ENCODE data around the gene OLFM2.

The OLFM2 gene

DNA sequence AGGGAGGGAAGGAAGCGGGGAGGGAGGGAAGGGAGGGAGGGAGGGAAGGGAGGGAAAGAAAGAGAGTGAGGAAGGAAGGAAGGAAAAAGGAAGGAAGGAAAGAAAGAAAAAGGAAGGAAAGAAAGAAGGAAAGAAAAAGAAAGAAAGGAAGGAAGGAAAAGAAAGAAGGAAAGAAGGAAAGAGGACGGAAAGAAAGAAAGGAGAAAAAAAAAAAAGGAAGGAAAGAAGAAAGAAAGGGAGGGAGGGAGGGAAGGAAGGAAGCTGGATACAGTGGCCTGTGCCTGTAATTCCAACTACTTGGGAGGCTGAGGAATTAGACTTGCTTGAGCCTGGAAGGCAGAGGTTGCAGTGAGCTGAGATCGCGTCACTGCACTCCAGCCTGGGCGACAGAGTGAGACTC is 35.3 kb downstream of the OLFM2 start:
- Histone ChIP-seq H3K4me2 (ENCODE audit: low read length) (no peak overlapping the region), H3K4me1 (ENCODE audit: low read length) (no peaks in the 10 kb centered on the region), H3K79me2 (ENCODE audit: low read length) (no peaks in the 10 kb centered on the region), H3K4me3 (ENCODE audit: low read length) (no peak overlapping the region), H3K9ac (ENCODE audit: low read length) (no peak overlapping the region), H3K36me3 (replicated peaks; ENCODE audit: low read depth, low read length) (no peaks in the 10 kb centered on the region), H3K27ac (ENCODE audit: low read length) (no peak overlapping the region), H4K20me1 (ENCODE audit: insufficient read depth, low read length) (no peaks in the 10 kb centered on the region), H2AFZ (ENCODE audit: low read depth, low read length) (no peak overlapping the region), H3K9me3 (ENCODE audit: insufficient read depth, low read length) (no peaks in the 10 kb centered on the region), H3K27me3 (ENCODE audit: low read depth, low read length) (peaks cover 10% of the 10 kb centered on the region)
- TF ChIP-seq EZH2phosphoT487 (IDR thresholded peaks at IDR 0.05; ENCODE audit: low read depth): no peak
- TF ChIP-seq, protein P1, sequence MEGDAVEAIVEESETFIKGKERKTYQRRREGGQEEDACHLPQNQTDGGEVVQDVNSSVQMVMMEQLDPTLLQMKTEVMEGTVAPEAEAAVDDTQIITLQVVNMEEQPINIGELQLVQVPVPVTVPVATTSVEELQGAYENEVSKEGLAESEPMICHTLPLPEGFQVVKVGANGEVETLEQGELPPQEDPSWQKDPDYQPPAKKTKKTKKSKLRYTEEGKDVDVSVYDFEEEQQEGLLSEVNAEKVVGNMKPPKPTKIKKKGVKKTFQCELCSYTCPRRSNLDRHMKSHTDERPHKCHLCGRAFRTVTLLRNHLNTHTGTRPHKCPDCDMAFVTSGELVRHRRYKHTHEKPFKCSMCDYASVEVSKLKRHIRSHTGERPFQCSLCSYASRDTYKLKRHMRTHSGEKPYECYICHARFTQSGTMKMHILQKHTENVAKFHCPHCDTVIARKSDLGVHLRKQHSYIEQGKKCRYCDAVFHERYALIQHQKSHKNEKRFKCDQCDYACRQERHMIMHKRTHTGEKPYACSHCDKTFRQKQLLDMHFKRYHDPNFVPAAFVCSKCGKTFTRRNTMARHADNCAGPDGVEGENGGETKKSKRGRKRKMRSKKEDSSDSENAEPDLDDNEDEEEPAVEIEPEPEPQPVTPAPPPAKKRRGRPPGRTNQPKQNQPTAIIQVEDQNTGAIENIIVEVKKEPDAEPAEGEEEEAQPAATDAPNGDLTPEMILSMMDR (IDR thresholded peaks at IDR 0.05; ENCODE audit: low read depth, low read length): no peak

DNA sequence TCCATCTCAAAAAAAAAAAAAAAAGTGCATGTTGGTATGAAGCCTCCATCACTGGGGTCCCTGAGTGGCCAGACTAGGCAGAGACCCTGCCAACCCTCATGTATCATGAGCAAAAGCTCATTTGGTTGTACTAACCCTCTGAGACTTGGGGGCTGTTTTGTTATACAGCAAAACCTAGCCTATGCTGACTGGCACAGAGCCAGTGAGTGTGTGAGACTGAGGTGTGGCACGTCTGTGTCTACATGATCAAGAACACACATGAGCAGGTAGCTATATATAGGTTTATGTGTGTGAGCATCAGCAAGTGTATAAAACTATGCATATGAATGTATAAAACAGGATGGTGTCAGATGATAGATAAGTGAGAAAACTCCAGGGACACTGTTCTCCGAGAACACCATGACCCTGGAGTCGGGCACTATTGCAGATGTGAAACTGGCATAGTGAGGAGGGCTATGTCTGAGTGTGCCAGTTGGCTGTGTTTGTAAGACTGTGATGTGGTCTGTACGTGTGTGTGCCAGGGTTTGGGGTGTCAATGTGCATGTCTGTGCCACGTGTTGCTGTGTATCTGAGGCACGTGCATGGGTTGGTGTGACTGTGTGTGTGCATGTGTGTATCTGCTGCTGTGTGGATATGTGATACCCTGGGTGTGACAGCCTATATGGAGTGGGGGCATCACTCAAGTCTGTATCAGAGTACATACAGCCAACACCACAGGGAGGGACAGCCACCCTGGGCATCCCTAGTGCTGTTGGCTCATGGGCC is 44.5 kb downstream of the OLFM2 start:
- H3K4me2 ChIP-seq (ENCODE audit: low read length): no peak overlapping the region
- no peak overlapping the region for H2AFZ ChIP-seq (ENCODE audit: low read depth, low read length)
- TF ChIP-seq EZH2phosphoT487 (IDR thresholded peaks at IDR 0.05; ENCODE audit: low read depth): no peak
- TF ChIP-seq, protein P1 (IDR thresholded peaks at IDR 0.05; ENCODE audit: low read depth, low read length): no peak
- no peak overlapping the region for H3K27ac ChIP-seq (ENCODE audit: low read length)
- peaks cover 12% of the 10 kb centered on the region; the same call in 1 of the 2 replicates for H3K27me3 ChIP-seq (ENCODE audit: low read depth, low read length)
- no peaks in the 10 kb centered on the region for H3K36me3 ChIP-seq (replicated peaks; ENCODE audit: low read depth, low read length)
- no peaks in the 10 kb centered on the region for H3K9me3 ChIP-seq (ENCODE audit: insufficient read depth, low read length)
- no peaks in the 10 kb centered on the region for H3K4me1 ChIP-seq (ENCODE audit: low read length)
- H3K9ac ChIP-seq (ENCODE audit: low read length): no peak overlapping the region
- no peaks in the 10 kb centered on the region for H3K79me2 ChIP-seq (ENCODE audit: low read length)
- no peak overlapping the region for H3K4me3 ChIP-seq (ENCODE audit: low read length)
- no peaks in the 10 kb centered on the region for H4K20me1 ChIP-seq (ENCODE audit: insufficient read depth, low read length)

DNA sequence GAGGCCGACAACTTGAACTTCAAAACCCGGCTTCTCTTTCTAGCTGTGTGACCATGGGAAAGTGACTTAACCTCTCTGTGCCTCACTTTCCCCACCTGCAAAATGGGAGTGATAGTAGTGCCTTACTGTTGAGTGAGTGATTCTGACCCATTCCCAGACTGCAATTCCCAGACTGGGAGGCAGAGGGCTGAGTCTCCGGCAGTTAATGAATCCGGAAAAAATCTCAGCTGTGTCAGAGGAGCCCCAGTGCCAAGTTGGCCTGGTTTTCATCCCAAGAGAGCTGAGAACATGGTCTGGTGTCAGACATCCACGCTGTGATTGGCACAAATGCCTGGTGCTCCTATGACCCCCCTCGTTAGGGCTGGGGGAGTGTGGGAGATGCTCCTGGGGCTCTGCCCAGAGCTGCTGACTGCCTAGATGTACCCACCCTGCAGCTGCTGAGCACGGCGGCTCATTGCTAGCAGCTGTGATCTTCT is 51.2 kb downstream of the OLFM2 start:
- no peak overlapping the region for H3K27ac ChIP-seq (ENCODE audit: low read length)
- TF ChIP-seq EZH2phosphoT487 (IDR thresholded peaks at IDR 0.05; ENCODE audit: low read depth): no peak
- TF ChIP-seq, protein P1 (IDR thresholded peaks at IDR 0.05; ENCODE audit: low read depth, low read length): no peak
- H3K27me3 ChIP-seq (ENCODE audit: low read depth, low read length): peaks cover 14% of the 10 kb centered on the region

DNA sequence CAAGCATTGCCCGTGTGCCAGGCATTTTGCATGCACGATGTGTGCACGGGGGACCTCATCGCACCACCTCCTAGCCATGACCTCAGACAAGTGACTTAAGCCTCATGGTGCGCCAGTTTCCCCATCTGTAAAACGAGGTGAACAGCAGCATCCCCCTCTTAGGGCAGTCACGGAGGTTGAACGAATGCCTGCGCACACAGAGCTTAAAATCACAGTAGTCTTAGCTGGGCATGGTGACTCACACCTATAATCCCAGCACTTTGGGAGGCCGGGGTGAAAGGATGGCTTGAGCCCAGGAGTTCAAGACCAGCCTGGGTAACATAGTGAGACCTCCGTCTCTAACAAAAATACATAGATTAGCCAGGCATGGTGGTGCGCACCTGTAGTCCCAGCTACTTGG is 52.6 kb downstream of the OLFM2 start:
- no peak overlapping the region for H2AFZ ChIP-seq (ENCODE audit: low read depth, low read length)
- TF ChIP-seq, protein P1 (IDR thresholded peaks at IDR 0.05; ENCODE audit: low read depth, low read length): no peak
- TF ChIP-seq EZH2phosphoT487 (IDR thresholded peaks at IDR 0.05; ENCODE audit: low read depth): no peak
- H3K79me2 ChIP-seq (ENCODE audit: low read length): no peaks in the 10 kb centered on the region
- H3K4me3 ChIP-seq (ENCODE audit: low read length): no peak overlapping the region
- no peaks in the 10 kb centered on the region for H3K36me3 ChIP-seq (replicated peaks; ENCODE audit: low read depth, low read length)
- H3K9ac ChIP-seq (ENCODE audit: low read length): no peak overlapping the region
- H3K4me2 ChIP-seq (ENCODE audit: low read length): no peak overlapping the region
- H4K20me1 ChIP-seq (ENCODE audit: insufficient read depth, low read length): no peaks in the 10 kb centered on the region
- H3K27me3 ChIP-seq (ENCODE audit: low read depth, low read length): peaks cover 14% of the 10 kb centered on the region
- H3K9me3 ChIP-seq (ENCODE audit: insufficient read depth, low read length): no peaks in the 10 kb centered on the region
- H3K4me1 ChIP-seq (ENCODE audit: low read length): no peaks in the 10 kb centered on the region
- no peak overlapping the region for H3K27ac ChIP-seq (ENCODE audit: low read length)

More for the DNA sequence above, 51.2 kb downstream of the OLFM2 start:
- Histone ChIP-seq H3K36me3 (replicated peaks; ENCODE audit: low read depth, low read length) (no peaks in the 10 kb centered on the region), H3K4me1 (ENCODE audit: low read length) (no peaks in the 10 kb centered on the region), H3K4me2 (ENCODE audit: low read length) (no peak overlapping the region), H3K4me3 (ENCODE audit: low read length) (no peak overlapping the region), H3K9ac (ENCODE audit: low read length) (no peak overlapping the region), H3K79me2 (ENCODE audit: low read length) (no peaks in the 10 kb centered on the region), H3K9me3 (ENCODE audit: insufficient read depth, low read length) (no peaks in the 10 kb centered on the region), H2AFZ (ENCODE audit: low read depth, low read length) (no peak overlapping the region), H4K20me1 (ENCODE audit: insufficient read depth, low read length) (no peaks in the 10 kb centered on the region)
